ENCODE measurements around the gene SNX17. TPM values are rescaled to one million over a fixed set of nuclear protein-coding genes. Genes with fewer than 3 reads are reported as not detected.

SNX17 gene
- total RNA-seq, 1 experiment from 2014 or later, result 84.6 TPM

GRCh38 chr2:27363933-27364332 is 6.5 kb upstream of the SNX17 start:
- DNase-seq (ENCODE audit: low spot score), result no peak

GRCh38 chr2:27369471-27370025 is 868 bp upstream of the SNX17 start:
- DNase-seq (ENCODE audit: low spot score), result no peak

DNA sequence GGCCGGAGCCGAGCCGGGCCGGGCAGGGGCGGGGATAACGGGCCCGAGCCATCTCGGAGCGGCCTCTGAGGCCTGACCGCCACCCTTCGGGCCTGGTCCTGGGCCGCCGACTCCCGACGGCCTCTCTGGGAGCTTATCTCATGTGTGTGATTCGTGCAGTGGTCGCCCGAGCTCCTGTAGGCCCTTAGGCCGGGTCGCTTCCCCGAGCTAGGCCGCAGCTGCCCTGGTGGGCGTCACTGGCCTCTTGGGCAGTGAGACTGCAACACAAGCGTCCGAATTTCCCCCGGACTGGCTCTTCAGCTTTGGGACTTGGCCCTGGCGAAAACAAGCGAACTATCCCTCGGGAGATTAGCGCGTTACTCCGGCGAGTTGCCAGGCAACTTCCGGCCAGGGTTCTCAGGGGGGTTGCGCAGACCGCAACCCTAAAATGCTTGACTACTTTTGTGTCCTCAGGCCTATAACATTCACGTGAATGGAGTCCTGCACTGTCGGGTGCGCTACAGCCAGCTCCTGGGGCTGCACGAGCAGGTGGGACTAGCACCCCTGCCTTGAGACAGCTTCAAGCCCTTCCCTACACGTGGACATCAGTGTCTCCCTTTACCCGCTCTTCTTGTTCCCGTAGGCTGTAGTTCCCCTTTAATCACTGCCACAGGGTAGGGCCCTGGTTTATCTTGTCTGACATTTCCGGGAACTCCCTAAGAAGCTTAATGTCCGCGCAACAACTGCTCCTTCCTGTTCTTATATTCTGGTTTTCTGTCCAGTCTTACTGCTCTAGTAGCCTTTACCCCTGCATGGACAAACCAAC is 602 bp downstream of the SNX17 start:
- DNase-seq (ENCODE audit: low spot score), result no peak

GRCh38 chr2:27372937-27373336 is 2.5 kb downstream of the SNX17 start:
- DNase-seq (ENCODE audit: low spot score), result no peak

GRCh38 chr2:27373567-27373966 is 3.2 kb downstream of the SNX17 start:
- DNase-seq (ENCODE audit: low spot score), result no peak

DNA sequence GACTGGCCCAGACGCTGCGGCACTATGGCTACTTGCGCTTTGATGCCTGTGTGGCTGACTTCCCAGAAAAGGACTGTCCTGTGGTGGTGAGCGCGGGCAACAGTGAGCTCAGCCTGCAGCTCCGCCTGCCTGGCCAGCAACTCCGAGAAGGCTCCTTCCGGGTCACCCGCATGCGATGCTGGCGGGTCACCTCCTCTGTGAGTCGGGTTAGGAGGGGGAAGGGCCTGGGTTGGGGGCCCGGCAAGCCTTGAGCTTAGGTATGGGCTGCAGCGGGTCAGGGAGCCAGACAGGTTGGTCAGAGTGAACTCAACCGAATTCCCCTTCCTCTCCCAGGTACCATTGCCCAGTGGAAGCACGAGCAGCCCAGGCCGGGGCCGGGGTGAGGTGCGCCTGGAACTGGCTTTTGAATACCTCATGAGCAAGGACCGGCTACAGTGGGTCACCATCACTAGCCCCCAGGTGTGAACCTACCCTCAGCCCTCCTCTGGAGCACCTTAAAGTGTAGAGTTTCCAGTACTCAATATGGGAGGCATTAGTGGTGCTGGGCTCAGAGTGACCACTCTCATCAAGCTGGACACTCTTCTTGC is 5.2 kb downstream of the SNX17 start:
- no peak for DNase-seq (ENCODE audit: low spot score)

DNA sequence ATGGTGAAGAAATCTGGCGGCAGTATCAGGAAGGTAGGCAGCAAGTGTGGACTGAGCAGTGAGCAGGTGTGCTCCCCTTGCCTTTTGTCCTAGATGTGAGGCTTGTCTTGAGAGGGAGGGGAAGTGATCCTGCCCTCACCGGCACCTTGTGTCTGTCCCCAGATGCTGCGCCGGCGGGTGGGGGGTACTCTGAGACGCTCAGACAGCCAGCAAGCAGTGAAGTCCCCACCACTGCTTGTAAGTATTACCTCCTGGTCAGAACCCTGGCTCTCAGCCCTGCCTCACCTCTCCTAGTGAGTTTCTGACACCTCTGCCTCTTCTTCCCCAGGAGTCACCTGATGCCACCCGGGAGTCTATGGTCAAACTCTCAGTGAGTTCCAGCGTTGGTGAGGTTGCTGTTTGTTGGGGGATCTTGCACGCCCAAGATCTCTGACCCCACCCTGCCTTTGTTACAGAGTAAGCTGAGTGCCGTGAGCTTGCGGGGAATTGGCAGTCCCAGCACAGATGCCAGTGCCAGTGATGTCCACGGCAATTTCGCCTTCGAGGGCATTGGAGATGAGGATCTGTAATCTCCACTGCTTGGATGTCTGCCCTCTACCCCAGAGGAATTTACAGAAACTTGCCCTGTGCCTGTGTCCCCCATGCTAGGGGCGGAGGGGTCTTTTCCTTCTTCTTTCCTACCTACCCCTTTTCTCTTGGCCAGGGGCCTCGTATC is 5.9 kb downstream of the SNX17 start:
- no peak for DNase-seq (ENCODE audit: low spot score)

GRCh38 chr2:27376866-27377617 is 6.6 kb downstream of the SNX17 start:
- no peak for DNase-seq (ENCODE audit: low spot score)

DNA sequence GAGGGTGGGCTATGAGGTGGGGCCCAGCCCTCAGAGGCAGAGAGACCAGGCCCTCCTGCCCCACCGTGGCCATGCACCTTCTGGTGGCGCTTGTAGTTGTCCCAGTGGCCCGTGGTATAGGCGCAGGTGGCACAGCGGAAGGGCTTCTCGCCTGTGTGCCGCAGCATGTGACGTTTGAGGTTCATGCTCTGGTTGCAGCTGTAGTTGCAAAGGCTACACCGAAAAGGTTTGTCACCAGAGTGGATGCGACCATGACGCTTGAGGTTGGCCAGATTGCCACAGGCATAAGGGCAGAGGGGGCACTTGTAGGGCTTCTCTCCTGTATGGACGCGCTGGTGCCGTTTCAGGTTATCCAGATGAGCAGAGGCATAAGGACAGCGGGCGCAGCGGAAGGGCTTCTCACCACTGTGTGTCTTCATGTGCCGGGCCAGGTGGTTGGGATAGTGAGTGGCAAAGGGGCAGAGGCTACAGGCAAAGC is 7.2 kb downstream of the SNX17 start:
- DNase-seq (ENCODE audit: low spot score), result no peak

DNA sequence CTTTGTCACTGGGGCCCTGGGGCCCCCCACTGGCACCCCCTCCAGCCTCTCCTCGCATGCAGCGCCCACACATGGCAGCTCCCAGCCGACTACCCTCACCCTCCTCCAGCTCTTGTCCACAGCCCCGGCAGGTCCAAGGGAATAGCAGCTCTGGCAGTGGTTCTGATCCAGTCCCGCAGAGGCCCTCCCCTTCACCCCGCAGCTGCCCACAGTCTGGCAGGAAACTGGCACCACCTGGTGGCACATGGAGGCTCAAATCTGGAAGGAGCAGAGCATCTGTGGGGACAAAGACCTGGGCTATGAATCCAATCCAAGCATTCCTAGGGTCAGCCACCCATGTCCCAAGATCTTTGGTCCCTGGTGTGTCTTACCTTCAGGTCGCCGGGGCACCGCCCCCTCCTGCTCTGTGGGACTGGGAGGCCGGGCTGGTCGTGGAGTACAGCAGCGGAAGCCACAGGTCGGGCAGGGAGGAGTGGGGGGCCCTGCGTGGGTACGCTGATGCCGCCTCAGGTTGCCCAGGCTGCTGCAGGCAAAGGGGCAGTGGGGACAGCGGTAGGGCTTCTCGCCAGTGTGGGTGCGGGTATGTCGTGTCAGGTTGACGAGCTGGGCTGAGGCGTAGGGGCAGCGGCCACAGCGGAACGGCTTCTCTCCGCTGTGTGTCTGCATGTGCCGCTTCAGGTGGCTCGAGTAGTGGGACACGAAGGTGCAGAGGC is 7.8 kb downstream of the SNX17 start:
- DNase-seq (ENCODE audit: low spot score), result no peak

GRCh38 chr2:27378809-27379290 is 8.4 kb downstream of the SNX17 start:
- DNase-seq (ENCODE audit: low spot score), result no peak

- no peak for DNase-seq (ENCODE audit: low spot score)
Observed at GRCh38 chr2:27379383-27379835, 9.0 kb downstream of the SNX17 start.

GRCh38 chr2:27379836-27380625 is 9.6 kb downstream of the SNX17 start:
- DNase-seq (ENCODE audit: low spot score), result peak; percentile 39

- peak; percentile 85 for DNase-seq (ENCODE audit: low spot score)
Observed at GRCh38 chr2:27380626-27381545, 10.5 kb downstream of the SNX17 start, which contains the start of gene ZNF513. TSS of gene ZNF513 (minus strand) at chr2:27380734. CDS start at chr2:27380526, 208 bp downstream.

- DNase-seq (ENCODE audit: low spot score), result no peak
Observed at GRCh38 chr2:27381577-27382181, 11.3 kb downstream of the SNX17 start.

GRCh38 chr2:27390822-27391679 is 20.6 kb downstream of the SNX17 start:
- DNase-seq (ENCODE audit: low spot score), result no peak

- no peak for DNase-seq (ENCODE audit: low spot score)
Observed at GRCh38 chr2:27393225-27393624, 22.8 kb downstream of the SNX17 start.

Data from H4 (cell line).